Liver (tissue), 9 donors: ENCODE data around the gene RETN. TPM values are rescaled to one million over a fixed set of nuclear protein-coding genes. Genes with fewer than 3 reads are reported as not detected.

ENCODE experiments used
- DNase-seq: peaks from one replicate; pipeline ENCODE4 v3.0.0-alpha.2; 2017; ENCODE audit warnings: low spot score
- H3K27ac ChIP-seq, 2 donors: one replicate each; pipeline ENCODE4 v1.7.0; 2013; ENCODE audit warnings: inconsistent platforms in 2 of 2, low read length in 2 of 2, control low read depth in 1 of 2, low read depth in 1 of 2, mild to moderate bottlenecking in 1 of 2
- H3K27me3 ChIP-seq, 4 donors: one replicate each; pipeline versions ENCODE4 v1.6.1 to v1.7.0; 2013; ENCODE audit warnings: low read length in 3 of 4, inconsistent platforms in 1 of 4, mild to moderate bottlenecking in 1 of 4, moderate library complexity in 1 of 4; ENCODE audit not compliant: control insufficient read depth in 4 of 4, insufficient read depth in 4 of 4
- H3K36me3 ChIP-seq, 4 donors: one replicate each; pipeline versions ENCODE4 v1.6.1 to v1.7.0; 2013; ENCODE audit warnings: low read length in 3 of 4, mild to moderate bottlenecking in 3 of 4, low read depth in 1 of 4, moderate library complexity in 1 of 4; ENCODE audit not compliant: control insufficient read depth in 4 of 4, insufficient read depth in 3 of 4
- H3K4me1 ChIP-seq, 4 donors: one replicate each; pipeline versions ENCODE4 v1.6.1 to v1.7.0; 2013; ENCODE audit warnings: low read length in 3 of 4, mild to moderate bottlenecking in 3 of 4, moderate library complexity in 1 of 4; ENCODE audit not compliant: control insufficient read depth in 4 of 4, insufficient read depth in 4 of 4
- H3K4me3 ChIP-seq, 3 donors: one replicate each; pipeline versions ENCODE4 v1.6.1 to v1.7.0; 2013; ENCODE audit warnings: low read length in 3 of 3, control low read depth in 1 of 3, low read depth in 1 of 3, mild to moderate bottlenecking in 1 of 3
- H3K9ac ChIP-seq, 2 donors: one replicate each; pipeline ENCODE4 v1.7.0; 2013; ENCODE audit warnings: low read length in 2 of 2, mild to moderate bottlenecking in 2 of 2, moderate library complexity in 2 of 2, control low read depth in 1 of 2, low read depth in 1 of 2
- H3K9me3 ChIP-seq, 4 donors: one replicate each; pipeline versions ENCODE4 v1.6.1 to v1.7.0; 2013; ENCODE audit warnings: low read length in 3 of 4; ENCODE audit not compliant: control insufficient read depth in 4 of 4
- EGR1 ChIP-seq, 2 donors: IDR thresholded peaks; 2 replicates each; pipeline ENCODE4 v1.6.1; 2016 to 2018; ENCODE audit warnings: antibody characterized with exemption in 2 of 2, low read depth in 2 of 2
- FOXA1 ChIP-seq: IDR thresholded peaks from 2 replicates; pipeline ENCODE4 v1.6.1; 2016; ENCODE audit warnings: antibody characterized with exemption
- FOXA2 ChIP-seq: IDR thresholded peaks from 2 replicates; pipeline ENCODE4 v1.6.1; 2016; ENCODE audit warnings: antibody characterized with exemption
- NR2F2 ChIP-seq: IDR thresholded peaks from 2 replicates; pipeline ENCODE4 v1.6.1; 2016; ENCODE audit warnings: antibody characterized with exemption
- RAD21 ChIP-seq, 2 donors: IDR thresholded peaks; 2 replicates each; pipeline ENCODE4 v1.6.1; 2016; ENCODE audit warnings: antibody characterized with exemption in 2 of 2, mild to moderate bottlenecking in 2 of 2
- RXRA ChIP-seq, 2 donors: IDR thresholded peaks; 2 replicates each; pipeline ENCODE4 v1.6.1; 2017 to 2018; ENCODE audit warnings: antibody characterized with exemption in 2 of 2, mild to moderate bottlenecking in 1 of 2
- SP1 ChIP-seq: IDR thresholded peaks from 2 replicates; pipeline ENCODE4 v1.6.1; 2018; ENCODE audit warnings: antibody characterized with exemption, mild to moderate bottlenecking
- YY1 ChIP-seq: IDR thresholded peaks from 2 replicates; pipeline ENCODE4 v1.6.1; 2016; ENCODE audit warnings: antibody characterized with exemption, mild to moderate bottlenecking
- WGBS: extraction: QIAGEN DNeasy Blood & Tissue Kit; methylation state at CpG from one replicate; pipeline ENCODE4 v1.1.7; 2013; 5-methylcytosine and 5-hydroxymethylcytosine counted together
- polyA plus RNA-seq, 2 donors: library from polyadenylated mRNA; stranded (reverse) in 1 of 2; unstranded in 1 of 2; fragments of 200-250 nt in 1 of 2; fragments of >200 nt in 1 of 2; fragmentation: Nextera tagmentation in 1 of 2; extraction: Ambion mirVana in 1 of 2; gene quantifications; one replicate each; pipeline versions ENCODE4 v1.2.1 to v1.2.3, GENCODE V29; 2013 to 2015
- total RNA-seq, 2 donors: library from RNA; depleted of rRNA; stranded (reverse); fragments of >200 nt; gene quantifications; one replicate each; pipeline ENCODE4 v1.2.3, GENCODE V29; 2014
- TF ChIP-seq, protein P1 (sequence below): fragments of 150-350 bp; IDR thresholded peaks from 2 replicates; pipeline ENCODE4 v1.5.1; 2017; ENCODE audit warnings: improper control_type of control experiment, low read depth, low read length; ENCODE audit not compliant: missing input control
- TF ChIP-seq, protein P2 (sequence below): IDR thresholded peaks from 2 replicates; pipeline ENCODE4 v1.6.1; 2016; ENCODE audit warnings: antibody characterized with exemption
- TF ChIP-seq, protein P3 (sequence below): IDR thresholded peaks from 2 replicates; pipeline ENCODE4 v1.6.1; 2016; ENCODE audit warnings: antibody characterized with exemption
- donor health status: healthy.
- donor health status: healthy.
- donor health status: healthy.
- donor health status: healthy.
- donor health status: healthy.

Gene RETN
- total and polyA plus RNA-seq, 4 donors: 1.9 to 11.5 TPM; not detected in 2

DNA sequence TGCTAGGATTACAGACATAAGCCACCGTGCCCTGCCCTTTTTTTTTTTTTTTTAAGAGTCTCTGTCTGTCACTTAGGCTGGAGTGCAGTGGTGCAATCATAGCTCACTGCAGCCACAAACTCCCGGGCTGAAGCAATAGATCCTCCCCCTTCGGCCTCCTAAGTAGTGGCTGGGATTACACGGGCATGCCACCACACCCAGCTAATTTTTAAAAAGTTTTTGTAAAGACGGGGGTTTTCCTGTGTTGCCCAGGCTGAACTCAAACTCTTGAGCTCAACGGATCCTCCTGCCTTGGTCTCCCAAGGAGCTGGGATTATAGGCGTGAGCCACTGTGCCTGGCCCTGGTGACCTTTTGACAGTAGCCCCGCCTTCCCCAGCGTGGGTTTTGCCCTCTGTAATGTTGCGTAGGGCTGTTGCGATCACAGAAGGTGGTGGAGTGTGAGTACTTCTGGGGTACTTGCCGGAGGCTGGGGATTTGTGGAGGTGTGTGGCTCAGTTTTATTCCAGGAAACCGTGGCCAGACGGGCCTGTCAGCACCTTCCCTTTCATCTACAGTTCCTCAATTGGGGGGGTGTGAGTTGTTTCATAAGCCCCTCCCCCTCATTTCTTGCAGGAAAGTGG lies 11.6 kb upstream of the RETN start:
- Histone ChIP-seq H3K9ac (no peak overlapping the region), H3K27ac (peak overlapping the region; percentile 41 to 67), H3K36me3 (no peaks in the 10 kb centered on the region), H3K4me1 (peaks cover 0 to 3% (median 2%) of the 10 kb centered on the region in 4 donors), H3K4me3 (no peak overlapping the region), H3K9me3 (no peaks in the 10 kb centered on the region), H3K27me3 (no peaks in the 10 kb centered on the region)
- WGBS: 40% methylated on average over 14 of the region's 14 CpGs
- TF ChIP-seq, protein P1, sequence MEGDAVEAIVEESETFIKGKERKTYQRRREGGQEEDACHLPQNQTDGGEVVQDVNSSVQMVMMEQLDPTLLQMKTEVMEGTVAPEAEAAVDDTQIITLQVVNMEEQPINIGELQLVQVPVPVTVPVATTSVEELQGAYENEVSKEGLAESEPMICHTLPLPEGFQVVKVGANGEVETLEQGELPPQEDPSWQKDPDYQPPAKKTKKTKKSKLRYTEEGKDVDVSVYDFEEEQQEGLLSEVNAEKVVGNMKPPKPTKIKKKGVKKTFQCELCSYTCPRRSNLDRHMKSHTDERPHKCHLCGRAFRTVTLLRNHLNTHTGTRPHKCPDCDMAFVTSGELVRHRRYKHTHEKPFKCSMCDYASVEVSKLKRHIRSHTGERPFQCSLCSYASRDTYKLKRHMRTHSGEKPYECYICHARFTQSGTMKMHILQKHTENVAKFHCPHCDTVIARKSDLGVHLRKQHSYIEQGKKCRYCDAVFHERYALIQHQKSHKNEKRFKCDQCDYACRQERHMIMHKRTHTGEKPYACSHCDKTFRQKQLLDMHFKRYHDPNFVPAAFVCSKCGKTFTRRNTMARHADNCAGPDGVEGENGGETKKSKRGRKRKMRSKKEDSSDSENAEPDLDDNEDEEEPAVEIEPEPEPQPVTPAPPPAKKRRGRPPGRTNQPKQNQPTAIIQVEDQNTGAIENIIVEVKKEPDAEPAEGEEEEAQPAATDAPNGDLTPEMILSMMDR: no peak
- DNase-seq: no peak

DNA sequence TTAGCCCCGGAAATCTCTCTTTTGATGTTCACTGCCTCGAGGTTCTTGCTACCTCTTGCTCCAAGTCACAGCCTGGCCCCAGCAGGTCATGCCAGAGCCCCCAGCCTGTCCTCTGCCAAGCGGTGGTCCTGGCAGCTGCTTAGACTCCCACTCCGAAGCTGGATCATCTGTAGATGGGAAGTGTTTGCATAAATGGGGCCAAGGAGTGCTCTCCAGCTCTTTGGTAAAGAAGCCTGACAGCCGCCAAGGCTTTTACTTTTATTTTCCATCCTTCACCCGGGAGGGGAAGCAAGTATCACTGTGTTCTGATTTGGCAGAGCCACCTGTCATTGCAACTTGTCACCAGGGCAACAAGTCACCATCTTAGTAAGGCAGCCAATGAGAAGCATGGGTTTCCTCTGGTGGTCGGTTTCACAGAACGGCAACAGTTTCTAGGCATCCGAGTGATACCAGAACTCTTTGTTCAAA lies 10.6 kb upstream of the RETN start:
- Histone ChIP-seq H3K27ac (no peak overlapping the region), H3K4me3 (no peak overlapping the region)

More for the DNA sequence above, 10.6 kb upstream of the RETN start:
- DNase-seq: no peak
- TF ChIP-seq RAD21 (IDR thresholded peaks at IDR 0.05) (no peak), SP1 (no peak), YY1 (no peak), RXRA (IDR thresholded peaks at IDR 0.05) (no peak), FOXA2 (no peak), EGR1 (IDR thresholded peaks at IDR 0.05; ENCODE audit: low read depth in 2 of 2) (no peak), NR2F2 (no peak), FOXA1 (no peak)
- TF ChIP-seq, protein P2, sequence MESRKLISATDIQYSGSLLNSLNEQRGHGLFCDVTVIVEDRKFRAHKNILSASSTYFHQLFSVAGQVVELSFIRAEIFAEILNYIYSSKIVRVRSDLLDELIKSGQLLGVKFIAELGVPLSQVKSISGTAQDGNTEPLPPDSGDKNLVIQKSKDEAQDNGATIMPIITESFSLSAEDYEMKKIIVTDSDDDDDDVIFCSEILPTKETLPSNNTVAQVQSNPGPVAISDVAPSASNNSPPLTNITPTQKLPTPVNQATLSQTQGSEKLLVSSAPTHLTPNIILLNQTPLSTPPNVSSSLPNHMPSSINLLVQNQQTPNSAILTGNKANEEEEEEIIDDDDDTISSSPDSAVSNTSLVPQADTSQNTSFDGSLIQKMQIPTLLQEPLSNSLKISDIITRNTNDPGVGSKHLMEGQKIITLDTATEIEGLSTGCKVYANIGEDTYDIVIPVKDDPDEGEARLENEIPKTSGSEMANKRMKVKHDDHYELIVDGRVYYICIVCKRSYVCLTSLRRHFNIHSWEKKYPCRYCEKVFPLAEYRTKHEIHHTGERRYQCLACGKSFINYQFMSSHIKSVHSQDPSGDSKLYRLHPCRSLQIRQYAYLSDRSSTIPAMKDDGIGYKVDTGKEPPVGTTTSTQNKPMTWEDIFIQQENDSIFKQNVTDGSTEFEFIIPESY: no peak
- TF ChIP-seq, protein P3, sequence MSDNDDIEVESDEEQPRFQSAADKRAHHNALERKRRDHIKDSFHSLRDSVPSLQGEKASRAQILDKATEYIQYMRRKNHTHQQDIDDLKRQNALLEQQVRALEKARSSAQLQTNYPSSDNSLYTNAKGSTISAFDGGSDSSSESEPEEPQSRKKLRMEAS: no peak
- TF ChIP-seq, protein P1: no peak
- Histone ChIP-seq H3K4me1 (peaks cover 0 to 3% (median 0%) of the 10 kb centered on the region in 4 donors), H3K27me3 (no peaks in the 10 kb centered on the region), H3K9ac (no peak overlapping the region), H3K9me3 (no peaks in the 10 kb centered on the region), H3K36me3 (no peaks in the 10 kb centered on the region)
- WGBS: 63% methylated on average over 9 of the region's 9 CpGs
